HG02588 (cell line): ENCODE data around the gene CKS1B.

ENCODE experiments used
- ATAC-seq: cut with Tn5 transposase; IDR thresholded peaks from one replicate; pipeline ENCODE4 v1.9.1; 2021; ENCODE audit warnings: mild to moderate bottlenecking, moderate library complexity; ENCODE audit not compliant: unreplicated experiment

CKS1B gene

DNA sequence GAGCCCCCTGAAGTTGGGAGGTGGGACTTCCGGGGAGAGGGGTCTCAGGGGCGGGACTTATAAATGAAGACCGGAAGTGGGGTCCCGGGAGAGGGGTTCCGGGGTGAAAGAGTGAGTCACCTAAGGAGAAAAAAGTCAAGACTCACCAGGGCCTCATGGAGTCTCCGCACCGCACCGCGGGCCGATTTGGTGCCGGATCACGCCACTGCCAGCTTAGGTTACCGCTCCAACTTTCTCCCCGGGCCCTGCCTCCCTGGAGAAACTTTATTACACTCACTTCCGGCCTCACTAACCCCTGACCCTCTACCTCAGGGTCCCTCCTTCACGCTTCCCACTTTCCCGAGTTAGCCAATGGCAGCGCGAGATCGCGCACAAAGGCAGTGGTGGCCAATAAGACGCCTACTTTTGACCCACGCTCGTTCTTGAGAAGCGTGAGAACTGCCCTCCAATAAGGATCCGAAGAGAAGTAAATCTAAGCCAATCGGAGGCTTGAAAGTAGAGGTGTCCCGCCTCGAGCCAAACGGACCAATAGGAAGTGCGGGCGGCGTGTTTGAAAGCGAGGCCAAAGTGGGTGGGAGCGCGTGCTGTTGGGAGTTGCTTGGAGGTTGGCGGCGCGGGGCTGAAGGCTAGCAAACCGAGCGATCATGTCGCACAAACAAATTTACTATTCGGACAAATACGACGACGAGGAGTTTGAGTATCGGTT is at the start of gene CKS1B:
Gene CKS1B, plus strand, starts transcription at position 580 of the 706 bp plus-strand sequence. Its CDS starts 65 bp downstream, at position 645.
- peak; percentile 72 for ATAC-seq

DNA sequence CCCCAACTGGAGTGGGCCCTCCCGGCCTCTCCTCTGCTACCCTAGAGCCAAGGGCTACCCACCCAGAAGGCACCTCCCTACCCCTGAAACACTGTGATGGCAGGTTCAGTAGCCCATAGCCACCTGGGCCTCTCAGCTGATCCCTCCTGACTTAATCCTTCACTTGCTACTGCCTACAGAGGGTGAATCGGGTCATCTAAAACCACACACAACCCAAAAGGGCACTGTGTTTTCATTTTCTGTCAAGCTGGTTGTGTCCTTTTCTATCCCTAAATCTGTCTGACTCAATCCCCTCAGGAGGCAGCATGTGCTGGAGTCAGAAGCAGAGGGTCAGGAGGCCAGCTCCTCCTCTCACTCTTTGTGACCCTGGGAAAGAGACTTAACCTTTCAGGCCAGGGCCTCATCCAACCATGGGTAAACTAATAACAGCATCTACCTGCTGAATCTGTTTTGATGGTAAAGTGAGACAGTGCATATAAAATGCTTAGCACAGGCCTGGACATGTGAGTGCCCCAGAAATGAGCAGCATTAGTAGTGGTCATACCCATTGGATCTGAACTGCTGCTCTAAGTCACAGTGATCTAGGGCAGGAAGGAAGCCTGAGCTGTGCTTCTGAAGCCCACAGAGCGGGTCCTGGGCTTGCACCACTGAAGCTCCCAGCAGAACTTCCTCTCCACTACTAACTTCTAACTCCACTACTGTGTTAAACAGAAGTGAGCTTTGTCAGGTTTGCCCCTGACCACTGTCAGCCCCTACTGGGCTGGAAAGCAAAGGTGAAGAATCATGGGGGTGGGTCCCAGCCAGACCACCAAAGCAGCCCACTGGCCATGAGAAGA is 48.9 kb upstream of the CKS1B start:
- ATAC-seq: no peak

DNA sequence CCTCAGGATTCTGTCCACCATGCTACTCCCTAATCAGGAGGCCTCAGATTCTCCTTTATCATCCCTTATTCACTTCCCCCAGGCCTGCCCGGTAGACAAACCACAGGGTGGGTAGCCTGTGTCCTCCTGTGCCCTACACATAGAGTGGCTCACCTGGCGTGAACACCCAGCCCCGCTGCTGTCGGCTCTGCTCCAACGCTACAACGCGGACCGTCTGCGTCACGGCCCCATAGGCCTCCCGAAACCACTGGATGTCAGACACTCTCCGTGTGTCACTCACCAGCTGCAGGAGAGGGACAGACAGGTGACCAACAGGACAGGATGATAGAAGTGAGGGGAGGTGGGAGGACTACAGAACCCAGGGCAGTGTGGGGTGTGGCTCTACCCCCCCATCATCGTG is 48.3 kb upstream of the CKS1B start:
- no peak for ATAC-seq

DNA sequence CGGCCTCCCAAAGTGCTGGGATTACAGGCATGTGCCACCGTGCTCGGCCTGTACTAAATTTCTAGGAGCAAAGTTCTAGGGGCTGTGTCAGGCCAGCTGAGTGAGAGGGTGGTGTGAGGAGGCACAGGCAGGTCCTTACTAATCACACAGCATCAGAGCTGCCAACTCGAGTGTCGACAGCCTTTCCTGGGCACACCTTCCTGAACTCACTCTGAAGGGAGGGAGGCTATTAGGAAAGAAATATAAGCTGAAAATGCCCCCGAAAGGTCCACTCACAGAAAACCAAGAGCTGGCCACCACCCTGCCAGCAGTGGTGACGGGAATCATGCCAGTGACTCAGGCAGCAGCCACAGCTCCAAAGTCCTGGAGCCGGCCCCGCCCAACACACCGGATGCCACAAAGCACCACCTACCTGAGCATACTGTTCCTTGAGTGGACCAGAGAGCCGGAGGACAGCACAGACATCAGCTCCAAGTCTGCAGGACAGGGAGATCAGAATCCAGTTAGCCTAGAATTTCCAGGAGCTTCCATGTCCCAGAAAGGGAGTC is 42.5 kb upstream of the CKS1B start:
- no peak for ATAC-seq

DNA sequence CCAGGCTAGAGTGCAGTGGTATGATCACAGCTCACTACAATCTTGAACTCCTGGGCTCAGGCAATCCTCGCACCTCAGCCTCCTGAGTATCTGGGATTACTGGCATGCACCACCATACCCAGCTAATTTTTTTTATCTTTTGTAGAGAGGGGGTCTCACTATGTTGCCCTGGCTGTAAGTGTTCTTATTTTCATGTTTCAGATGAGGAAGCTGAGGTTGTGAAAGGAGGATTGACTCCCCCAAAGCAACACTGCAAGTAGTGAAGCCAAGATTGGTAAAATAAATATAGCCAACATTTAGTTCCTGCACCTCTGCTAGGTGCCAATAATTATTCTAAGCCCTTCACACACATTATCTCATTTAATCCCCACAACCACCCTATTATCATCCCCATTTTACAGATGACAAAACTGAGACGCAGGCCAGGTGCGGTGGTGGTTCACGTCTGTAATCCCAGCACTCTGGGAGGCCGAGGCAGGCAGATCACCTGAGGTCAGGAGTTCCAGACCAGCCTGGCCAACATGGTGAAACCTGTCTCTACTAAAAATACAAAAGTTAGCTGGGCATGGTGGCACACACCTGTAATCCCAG is 40.0 kb upstream of the CKS1B start:
- ATAC-seq: no peak

DNA sequence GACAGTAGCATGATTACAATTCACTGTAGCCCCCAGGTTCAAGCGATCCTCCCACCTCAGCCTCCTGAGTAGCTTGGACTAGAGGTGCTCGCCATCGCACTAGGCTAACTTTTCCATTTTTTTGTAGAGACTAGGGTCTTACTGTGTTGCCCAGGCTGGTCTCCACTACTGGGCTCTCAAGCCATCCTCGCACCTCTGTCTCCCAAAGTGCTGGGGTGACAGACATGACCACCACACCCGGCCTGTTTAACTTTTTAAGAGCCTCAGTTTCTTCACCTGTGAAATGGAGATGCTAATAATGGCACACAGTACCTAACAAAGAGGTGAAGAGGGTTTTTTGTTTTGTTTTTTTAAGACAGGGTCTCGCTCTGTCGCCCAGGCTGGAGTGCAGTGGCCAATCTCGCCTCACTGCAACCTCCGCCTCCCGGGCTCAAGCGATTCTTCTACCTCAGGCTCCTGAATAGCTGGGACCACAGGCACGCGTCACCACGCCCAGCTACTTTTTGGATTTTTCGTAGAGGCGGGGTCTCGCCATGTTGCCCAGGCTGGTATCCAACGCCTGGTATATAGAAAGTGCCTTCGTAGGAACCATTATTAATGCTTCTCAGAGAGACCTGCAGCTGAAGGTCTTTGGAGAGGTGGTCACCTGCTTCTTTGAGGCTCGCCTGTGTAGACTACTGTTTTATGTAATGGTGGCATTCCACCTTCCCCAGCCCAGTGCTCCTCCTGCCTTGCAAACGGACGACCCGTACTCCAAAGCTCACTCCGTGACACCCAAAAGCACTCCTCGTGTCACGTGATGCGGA is 38.5 kb upstream of the CKS1B start:
- ATAC-seq: no peak

DNA sequence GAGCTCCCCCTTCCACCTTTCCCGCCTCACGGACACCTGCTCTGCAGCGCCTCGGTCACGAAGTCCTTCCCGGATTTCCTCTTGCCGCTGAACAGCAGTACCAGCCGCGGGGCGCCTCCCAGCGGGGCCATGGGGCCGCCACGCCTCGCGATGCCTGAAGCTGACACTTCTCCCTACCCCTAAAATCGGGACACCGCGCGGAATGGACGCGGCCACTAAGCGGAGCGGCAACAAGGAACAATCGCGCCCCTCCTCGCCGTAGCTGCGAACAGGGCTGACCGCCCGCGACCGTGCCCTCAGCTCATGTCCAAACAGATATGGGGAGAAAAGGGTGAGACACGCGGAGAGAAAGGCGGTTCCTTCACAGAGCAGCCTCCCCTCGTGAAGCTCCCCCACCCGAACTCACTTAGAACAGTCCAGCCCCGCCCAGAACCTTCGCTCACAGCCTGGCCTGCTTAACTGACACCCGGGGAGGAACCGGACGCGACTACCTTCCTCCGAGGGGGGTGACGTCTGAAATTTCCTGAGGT is 37.9 kb upstream of the CKS1B start, which contains the start of gene PMVK:
Gene PMVK, minus strand, starts transcription at position 165 of the 530 bp plus-strand sequence. Its CDS starts 34 bp downstream, at position 131.
- ATAC-seq: peak; percentile 69

DNA sequence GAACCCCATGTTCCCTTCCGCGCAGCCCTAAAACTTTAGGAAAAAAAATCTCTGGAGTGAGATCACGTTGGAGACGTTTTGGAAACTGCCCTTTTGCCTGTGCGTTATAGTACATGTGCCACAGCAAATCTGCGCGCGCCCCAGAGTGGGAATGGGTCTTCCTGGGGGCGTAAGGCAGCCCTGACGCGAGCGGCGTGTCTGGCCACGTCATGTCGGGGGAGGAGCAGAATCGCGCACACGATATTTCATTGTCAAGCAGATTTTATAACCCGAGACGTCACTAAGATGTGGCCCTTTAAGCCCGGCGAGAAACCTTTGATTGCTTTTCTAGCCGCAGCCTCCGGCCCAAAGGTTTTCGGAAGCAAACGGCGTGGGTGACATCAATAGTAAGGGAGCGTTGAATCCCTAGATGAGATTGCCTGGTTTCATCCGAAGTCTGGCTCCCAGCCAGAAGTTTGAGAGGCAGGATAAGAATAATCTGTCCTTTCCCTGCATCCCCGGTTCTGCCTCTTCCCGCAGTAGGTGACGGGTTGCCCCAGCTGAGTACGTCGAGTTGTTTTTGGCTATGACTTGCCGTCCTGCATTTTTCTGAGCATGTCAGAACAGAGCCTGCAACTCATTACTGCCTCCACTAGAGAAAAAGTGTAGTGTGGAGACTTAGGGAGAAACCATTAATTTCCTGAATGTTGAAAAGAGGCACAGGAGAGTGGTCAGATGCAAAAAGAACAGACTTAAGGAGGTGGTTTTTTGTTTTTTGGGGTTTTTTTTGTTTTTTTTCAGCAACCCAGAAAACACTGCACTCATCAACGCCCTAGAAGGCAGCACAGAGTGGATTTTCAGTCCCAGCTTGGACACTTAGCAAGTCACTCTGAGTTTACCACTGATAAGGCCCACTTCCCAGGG is 37.1 kb upstream of the CKS1B start:
- peak; percentile 49 for ATAC-seq

DNA sequence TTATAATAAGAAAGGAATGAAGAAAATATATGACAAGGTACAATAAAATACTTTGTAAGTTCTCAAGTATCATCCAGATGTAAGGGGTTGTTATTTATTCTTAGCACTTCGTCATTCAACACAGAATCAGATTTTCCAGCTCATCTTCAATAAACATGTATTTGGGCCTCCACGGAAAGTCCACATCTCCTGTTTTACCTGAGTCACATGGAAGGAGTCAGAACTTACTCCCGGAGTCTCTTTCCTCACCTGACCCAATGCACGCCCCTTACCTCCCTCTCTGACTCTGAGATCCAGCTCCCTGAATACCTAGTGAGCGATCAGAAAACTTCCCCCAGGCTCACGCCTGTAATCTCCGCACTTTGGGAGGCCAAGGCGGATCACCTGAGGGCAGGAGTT is 36.5 kb upstream of the CKS1B start:
- no peak for ATAC-seq

DNA sequence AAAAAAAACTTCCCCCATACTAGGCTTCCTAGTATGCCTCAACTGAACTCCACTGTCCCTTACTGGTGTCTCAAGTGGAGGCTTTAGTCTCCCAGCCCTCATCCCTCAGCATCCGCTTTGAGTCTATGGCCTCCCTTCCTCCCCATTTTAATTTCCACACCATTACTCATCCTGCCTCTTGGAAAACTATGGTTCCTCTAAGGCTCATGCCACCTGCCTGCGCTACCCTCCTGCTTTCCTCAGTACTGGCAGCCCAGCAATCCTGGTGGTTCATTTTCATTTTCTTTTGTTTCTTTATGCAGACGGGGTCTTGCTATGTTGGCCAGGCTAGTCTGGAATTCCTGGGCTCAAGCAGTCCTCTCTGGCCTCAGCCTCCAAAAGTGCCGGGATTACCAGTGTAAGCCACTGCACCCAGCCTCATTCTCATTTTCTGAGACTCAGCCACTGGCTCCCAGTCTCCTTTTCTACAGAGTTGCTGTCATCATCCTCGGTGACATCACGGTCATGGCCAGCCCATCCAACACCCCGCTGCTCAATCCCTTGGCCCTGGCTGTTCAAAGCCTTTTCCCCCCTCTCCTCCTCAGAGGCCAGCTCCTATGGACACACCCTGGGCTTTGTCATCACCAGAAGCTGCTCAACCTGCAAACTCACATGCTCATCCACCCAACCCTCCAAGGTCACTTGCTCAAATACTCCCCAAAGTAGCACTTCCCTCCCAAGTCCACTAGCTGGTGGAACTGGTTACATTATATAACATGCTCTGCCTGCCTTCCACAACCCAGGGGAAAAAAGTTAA is 35.7 kb upstream of the CKS1B start:
- no peak for ATAC-seq

DNA sequence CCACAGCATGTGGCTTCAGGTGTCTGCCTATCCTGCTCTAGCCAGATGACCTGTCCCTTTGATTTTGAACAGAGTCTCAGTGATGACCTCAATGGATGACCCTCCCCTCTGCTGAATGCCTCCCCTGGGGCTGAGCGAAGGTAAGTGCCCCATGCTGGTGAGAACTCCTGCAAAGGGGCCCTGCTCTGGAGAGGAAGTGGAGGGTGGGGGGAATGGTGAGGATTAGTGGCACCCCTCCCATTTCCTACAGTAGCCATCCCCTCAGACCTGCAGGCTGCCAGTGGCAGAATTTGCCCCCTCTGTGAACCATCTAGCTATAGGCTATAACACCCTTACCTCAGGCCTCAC is 34.3 kb upstream of the CKS1B start:
- ATAC-seq: no peak

DNA sequence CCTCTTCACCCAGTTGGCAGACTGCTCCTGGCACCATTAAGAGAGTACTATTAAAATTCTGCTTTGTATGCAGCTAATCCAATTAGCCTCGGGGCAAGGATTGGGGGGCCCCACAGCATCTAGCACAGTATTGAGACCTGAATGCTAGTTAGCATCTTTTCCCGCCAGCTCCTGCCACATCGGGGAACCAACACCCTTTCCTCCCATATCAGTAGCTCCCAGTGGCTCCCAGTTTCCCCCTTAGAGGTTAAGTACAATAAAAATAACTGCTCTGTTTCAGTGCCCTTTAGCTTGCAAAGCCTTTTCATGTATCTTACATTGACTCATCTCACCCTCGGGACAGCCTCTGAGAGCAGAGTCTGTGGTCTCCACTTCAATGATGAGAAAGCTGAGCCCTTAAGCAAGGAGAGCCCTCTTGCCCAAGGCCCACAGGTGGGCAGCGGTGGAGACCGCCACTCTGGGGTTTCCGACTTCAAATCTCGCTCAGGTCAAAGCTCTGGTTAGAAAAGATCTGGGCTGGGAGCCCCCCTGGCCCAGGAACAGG is 33.8 kb upstream of the CKS1B start:
- ATAC-seq: no peak

DNA sequence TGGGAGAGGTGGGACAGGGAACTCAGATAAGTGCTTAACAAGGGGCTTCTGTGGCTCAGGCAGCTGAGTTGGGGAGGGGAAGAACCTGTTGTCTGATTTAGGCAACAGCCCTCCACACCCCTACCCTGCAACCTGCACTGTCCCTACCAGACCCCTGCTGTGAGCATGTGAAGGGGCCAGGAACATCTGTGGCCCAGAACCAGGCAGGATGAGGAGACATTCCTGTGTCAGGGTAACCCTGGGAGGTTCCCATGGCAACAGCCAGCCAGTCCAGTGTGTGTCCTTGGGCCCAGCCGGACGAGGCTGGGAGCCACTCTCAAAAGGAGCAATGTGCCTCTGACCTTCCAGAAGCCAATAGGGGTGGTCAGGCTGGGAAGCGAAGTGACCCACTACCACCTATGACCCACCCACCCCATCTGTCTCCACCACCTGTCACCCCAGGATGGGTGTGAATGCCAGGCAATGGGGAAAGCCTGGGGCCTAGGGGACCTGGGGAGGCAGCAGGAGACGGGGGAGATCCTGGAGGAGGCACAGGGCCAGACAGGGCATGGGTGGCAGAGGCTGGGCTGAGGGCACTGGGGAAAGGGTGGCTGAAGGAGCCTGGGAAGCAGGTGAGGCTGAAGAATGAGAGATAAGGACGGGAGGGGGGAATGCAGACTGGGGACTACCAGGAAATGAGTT is 33.0 kb upstream of the CKS1B start:
- ATAC-seq: no peak

DNA sequence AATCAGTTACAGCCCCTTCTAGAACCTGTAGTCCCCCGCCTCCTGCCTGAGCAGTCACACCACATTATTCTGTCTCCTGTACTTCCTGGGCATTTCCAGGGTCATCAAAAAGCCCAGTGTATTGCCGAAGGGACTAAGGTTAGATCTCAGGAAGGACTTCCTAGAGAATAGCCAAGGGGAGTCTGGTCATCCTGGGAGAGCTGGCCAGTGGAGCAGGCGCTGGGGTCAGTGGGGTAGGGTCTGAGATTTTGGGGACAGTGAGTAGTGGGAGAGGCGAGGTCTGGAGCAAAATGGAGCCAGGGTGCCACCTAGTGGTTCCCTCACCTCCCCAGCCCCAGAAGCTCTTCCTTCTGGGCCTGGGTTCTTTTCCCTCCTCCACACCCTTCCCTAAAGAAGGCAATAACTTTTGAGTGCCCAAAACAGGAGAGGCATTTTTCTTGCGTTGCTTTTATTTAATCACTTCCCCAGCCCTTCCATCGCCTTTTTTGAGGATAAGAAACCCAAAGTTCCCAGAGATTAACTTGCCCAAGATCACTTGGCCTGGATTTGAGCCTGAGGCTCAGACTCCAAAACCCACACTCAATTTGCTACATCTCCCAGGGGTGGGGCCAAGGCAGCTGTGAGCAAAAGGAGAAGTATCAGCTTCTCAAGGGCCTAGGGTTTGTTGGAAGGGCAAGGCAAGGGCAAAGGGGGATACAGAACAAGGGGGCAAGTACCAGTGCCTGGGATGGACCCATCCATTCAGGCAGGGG is 30.7 kb upstream of the CKS1B start:
- ATAC-seq: no peak

DNA sequence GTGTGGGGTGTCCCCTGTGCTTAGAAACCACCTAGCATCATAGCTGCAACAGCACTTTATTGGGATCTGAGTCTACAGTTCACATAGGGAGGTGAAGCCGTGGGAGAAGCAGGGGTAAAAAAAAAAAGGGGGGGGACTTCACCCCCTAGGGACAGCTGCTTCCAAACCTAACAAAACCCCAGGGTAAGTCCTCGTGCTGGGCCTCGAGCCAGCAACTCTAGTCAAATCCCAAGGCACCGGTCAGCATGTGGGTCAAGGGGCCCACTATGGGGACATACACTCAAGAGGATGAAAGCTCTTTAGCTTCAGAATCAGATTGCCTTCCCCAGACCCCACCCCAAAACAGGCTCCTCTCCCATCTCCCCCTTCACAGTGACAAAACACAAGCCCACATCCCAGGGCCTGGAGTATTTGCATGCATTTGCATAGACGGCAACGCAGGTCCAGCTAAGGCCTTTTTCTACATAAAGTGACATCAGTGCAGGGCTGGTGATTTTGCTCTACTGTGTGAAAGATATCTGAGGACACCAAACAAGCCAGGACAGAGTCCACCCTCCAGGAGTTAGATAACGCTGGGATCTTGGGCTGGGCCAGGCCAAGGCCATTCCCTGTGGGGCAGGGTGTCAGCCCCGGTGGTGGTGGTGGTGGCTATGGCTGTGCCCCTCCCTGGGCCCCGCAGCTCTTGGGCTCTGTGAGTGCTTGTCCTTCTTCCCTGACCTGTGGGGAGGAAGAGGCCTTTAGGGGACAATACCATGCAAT is 29.9 kb upstream of the CKS1B start:
- ATAC-seq: no peak

DNA sequence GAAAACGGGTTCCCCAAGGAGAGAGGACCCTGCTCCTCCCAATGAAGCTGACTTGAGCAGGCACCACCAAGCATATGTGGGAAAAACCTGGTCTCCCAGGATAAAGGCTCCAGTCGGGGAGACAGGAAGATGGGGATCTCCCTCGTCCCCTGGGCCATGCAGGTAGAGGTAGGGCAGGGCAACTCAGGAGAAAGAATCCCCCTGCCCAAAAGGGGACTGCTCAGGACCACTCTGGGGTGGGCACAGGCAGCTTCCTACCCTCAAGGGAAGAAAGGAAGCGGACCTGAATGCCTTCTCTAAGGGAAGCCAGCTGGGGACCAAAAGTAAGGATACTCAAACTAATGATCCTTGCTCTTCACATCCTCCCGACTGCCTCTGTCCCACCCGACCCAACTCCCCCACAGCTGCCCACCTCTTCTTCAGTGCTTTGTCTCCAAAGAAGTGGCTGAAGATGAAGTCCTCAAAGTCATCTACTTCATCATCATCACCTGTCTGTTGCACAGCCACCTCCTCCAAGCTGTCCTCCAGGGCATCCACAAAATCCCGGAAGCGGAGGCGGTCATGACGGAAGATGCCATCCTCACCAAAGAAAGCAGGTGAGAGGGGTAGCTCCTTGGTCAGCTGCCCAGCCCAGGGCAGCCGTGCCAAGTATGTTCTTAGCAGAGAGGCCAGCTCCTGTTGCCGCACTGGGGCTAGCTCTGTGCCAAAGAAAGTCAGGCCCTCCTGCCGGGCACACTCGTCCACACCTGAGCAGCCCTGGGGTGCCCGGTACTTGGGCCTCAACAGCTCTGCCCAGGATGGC is 29.1 kb upstream of the CKS1B start:
- ATAC-seq: no peak
